ENCODE results near the gene C17orf113. TPM values are rescaled to one million over a fixed set of nuclear protein-coding genes. Genes with fewer than 3 reads are reported as not detected.

Gene C17orf113
- total and polyA plus RNA-seq, 2 of the 13 experiments (the other 11 are each of a cell fraction or from before 2014, with no cell fraction given), result 0.87 to 1.1 TPM

DNA sequence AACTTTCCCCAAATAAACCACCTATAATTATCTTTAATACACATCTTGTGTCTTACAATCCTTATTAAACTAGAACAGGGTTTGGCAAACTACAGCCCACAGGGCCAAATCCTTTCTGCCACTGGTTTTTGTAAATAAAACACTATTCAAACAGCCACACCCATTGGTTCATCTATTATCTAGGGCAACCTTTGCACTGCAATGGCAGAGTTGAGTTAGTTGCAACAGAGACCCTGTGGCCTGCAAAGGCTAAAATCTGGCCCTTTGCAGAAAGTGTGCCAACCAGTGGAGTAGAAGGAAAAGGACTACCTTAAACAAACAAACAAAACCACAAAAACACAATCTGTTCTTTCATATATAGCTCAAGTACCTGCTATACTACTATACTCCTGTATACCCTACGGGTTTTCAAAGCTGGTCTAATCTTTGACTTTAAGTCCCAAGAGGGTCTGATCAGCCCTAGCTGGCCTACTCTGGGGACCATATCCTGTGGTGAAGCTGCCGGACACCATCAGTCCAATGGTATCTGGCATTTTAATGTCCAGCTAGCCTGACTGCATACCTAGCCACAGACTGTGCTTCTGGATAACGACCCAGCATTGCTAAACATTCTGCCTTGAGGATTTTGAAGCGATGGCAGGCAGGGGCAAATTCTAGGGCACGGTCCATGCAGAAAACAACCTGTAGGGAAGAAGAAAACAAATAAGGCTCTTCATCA is 60.5 kb downstream of the C17orf113 start (continued):
- TF ChIP-seq, protein P1, sequence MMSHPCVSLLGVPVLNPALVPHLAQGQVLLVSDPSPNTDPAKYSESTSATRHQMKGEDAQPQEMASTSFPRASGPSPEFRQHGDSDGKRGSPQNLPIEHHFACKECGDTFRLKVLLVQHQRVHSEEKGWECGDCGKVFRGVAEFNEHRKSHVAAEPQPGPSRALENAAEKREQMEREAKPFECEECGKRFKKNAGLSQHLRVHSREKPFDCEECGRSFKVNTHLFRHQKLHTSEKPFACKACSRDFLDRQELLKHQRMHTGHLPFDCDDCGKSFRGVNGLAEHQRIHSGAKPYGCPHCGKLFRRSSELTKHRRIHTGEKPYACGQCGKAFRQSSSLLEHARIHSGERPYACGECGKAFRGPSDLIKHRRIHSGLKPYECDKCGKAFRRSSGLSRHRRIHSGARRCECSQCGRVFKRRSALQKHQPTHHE (CRISPR knock-in tag; IDR thresholded peaks at IDR 0.05; ENCODE audit: borderline replicate concordance), result no peak
- TF ChIP-seq, protein P2, sequence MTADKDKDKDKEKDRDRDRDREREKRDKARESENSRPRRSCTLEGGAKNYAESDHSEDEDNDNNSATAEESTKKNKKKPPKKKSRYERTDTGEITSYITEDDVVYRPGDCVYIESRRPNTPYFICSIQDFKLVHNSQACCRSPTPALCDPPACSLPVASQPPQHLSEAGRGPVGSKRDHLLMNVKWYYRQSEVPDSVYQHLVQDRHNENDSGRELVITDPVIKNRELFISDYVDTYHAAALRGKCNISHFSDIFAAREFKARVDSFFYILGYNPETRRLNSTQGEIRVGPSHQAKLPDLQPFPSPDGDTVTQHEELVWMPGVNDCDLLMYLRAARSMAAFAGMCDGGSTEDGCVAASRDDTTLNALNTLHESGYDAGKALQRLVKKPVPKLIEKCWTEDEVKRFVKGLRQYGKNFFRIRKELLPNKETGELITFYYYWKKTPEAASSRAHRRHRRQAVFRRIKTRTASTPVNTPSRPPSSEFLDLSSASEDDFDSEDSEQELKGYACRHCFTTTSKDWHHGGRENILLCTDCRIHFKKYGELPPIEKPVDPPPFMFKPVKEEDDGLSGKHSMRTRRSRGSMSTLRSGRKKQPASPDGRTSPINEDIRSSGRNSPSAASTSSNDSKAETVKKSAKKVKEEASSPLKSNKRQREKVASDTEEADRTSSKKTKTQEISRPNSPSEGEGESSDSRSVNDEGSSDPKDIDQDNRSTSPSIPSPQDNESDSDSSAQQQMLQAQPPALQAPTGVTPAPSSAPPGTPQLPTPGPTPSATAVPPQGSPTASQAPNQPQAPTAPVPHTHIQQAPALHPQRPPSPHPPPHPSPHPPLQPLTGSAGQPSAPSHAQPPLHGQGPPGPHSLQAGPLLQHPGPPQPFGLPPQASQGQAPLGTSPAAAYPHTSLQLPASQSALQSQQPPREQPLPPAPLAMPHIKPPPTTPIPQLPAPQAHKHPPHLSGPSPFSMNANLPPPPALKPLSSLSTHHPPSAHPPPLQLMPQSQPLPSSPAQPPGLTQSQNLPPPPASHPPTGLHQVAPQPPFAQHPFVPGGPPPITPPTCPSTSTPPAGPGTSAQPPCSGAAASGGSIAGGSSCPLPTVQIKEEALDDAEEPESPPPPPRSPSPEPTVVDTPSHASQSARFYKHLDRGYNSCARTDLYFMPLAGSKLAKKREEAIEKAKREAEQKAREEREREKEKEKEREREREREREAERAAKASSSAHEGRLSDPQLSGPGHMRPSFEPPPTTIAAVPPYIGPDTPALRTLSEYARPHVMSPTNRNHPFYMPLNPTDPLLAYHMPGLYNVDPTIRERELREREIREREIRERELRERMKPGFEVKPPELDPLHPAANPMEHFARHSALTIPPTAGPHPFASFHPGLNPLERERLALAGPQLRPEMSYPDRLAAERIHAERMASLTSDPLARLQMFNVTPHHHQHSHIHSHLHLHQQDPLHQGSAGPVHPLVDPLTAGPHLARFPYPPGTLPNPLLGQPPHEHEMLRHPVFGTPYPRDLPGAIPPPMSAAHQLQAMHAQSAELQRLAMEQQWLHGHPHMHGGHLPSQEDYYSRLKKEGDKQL (CRISPR knock-in tag; IDR thresholded peaks at IDR 0.05; ENCODE audit: low read depth), result peak; percentile 40; the same call in 1 of the 2 replicates
- TF ChIP-seq, protein P3, sequence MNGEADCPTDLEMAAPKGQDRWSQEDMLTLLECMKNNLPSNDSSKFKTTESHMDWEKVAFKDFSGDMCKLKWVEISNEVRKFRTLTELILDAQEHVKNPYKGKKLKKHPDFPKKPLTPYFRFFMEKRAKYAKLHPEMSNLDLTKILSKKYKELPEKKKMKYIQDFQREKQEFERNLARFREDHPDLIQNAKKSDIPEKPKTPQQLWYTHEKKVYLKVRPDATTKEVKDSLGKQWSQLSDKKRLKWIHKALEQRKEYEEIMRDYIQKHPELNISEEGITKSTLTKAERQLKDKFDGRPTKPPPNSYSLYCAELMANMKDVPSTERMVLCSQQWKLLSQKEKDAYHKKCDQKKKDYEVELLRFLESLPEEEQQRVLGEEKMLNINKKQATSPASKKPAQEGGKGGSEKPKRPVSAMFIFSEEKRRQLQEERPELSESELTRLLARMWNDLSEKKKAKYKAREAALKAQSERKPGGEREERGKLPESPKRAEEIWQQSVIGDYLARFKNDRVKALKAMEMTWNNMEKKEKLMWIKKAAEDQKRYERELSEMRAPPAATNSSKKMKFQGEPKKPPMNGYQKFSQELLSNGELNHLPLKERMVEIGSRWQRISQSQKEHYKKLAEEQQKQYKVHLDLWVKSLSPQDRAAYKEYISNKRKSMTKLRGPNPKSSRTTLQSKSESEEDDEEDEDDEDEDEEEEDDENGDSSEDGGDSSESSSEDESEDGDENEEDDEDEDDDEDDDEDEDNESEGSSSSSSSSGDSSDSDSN (CRISPR knock-in tag; IDR thresholded peaks at IDR 0.05), result no peak
- peak; percentile 51; the same call in 1 of the 2 replicates for TF ChIP-seq ZFX (CRISPR knock-in tag; IDR thresholded peaks at IDR 0.05; ENCODE audit: low read depth)
- TF ChIP-seq, protein P4, sequence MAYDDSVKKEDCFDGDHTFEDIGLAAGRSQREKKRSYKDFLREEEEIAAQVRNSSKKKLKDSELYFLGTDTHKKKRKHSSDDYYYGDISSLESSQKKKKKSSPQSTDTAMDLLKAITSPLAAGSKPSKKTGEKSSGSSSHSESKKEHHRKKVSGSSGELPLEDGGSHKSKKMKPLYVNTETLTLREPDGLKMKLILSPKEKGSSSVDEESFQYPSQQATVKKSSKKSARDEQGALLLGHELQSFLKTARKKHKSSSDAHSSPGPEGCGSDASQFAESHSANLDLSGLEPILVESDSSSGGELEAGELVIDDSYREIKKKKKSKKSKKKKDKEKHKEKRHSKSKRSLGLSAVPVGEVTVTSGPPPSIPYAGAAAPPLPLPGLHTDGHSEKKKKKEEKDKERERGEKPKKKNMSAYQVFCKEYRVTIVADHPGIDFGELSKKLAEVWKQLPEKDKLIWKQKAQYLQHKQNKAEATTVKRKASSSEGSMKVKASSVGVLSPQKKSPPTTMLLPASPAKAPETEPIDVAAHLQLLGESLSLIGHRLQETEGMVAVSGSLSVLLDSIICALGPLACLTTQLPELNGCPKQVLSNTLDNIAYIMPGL (CRISPR knock-in tag; IDR thresholded peaks at IDR 0.05; ENCODE audit: borderline replicate concordance in 1 of 2, low read depth in 1 of 2), result peak in 1 of 2 experiments; percentile 49; a peak in 1 of 4 replicates
- no peak for TF ChIP-seq HCFC1 (IDR thresholded peaks at IDR 0.05; ENCODE audit: low read depth, low read length)
- 0 out of 2 replicates have a peak, but pooled peaks have one; percentile 38 for TF ChIP-seq FOXK1 (CRISPR knock-in tag; IDR thresholded peaks at IDR 0.05; ENCODE audit: borderline replicate concordance, low read depth)
- peak; percentile 15; the same call in 1 of the 2 replicates for TF ChIP-seq ETV5 (CRISPR knock-in tag; IDR thresholded peaks at IDR 0.05; ENCODE audit: borderline replicate concordance)
- TF ChIP-seq STAG1 (CRISPR knock-in tag; IDR thresholded peaks at IDR 0.05), result peak; percentile 19; the same call in 1 of the 2 replicates
- TF ChIP-seq TARDBP (CRISPR knock-in tag; IDR thresholded peaks at IDR 0.05), result peak; percentile 51; the same call in 1 of the 2 replicates
- TF ChIP-seq, protein P5, sequence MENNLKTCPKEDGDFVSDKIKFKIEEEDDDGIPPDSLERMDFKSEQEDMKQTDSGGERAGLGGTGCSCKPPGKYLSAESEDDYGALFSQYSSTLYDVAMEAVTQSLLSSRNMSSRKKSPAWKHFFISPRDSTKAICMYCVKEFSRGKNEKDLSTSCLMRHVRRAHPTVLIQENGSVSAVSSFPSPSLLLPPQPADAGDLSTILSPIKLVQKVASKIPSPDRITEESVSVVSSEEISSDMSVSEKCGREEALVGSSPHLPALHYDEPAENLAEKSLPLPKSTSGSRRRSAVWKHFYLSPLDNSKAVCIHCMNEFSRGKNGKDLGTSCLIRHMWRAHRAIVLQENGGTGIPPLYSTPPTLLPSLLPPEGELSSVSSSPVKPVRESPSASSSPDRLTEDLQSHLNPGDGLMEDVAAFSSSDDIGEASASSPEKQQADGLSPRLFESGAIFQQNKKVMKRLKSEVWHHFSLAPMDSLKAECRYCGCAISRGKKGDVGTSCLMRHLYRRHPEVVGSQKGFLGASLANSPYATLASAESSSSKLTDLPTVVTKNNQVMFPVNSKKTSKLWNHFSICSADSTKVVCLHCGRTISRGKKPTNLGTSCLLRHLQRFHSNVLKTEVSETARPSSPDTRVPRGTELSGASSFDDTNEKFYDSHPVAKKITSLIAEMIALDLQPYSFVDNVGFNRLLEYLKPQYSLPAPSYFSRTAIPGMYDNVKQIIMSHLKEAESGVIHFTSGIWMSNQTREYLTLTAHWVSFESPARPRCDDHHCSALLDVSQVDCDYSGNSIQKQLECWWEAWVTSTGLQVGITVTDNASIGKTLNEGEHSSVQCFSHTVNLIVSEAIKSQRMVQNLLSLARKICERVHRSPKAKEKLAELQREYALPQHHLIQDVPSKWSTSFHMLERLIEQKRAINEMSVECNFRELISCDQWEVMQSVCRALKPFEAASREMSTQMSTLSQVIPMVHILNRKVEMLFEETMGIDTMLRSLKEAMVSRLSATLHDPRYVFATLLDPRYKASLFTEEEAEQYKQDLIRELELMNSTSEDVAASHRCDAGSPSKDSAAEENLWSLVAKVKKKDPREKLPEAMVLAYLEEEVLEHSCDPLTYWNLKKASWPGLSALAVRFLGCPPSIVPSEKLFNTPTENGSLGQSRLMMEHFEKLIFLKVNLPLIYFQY (CRISPR knock-in tag; IDR thresholded peaks at IDR 0.05; ENCODE audit: borderline replicate concordance), result 0 out of 2 replicates have a peak, but pooled peaks have one; percentile 33
- TF ChIP-seq ZFP36L2 (CRISPR knock-in tag; IDR thresholded peaks at IDR 0.05), result no peak

Data from HepG2 (cell line).